HG02678 (cell line): Measurements from ENCODE around the gene APBA2.
"Not testable (repeated sequence)": the region's sequence is repeated elsewhere in the genome, so short reads cannot be mapped to it uniquely, and the experiment has no call there.

Source experiments
- ATAC-seq: cut with Tn5 transposase; IDR thresholded peaks from one replicate; pipeline ENCODE4 v1.9.1; 2021; ENCODE audit warnings: mild to moderate bottlenecking, moderate library complexity; ENCODE audit not compliant: unreplicated experiment

APBA2 gene

GRCh38 chr15:28885630-28886430 is at the start of gene APBA2:
TSS of gene APBA2 (plus strand) at chr15:28885974. CDS start at chr15:29053885, 167,911 bp downstream.
- ATAC-seq = no peak

- ATAC-seq = not testable (repeated sequence)
Measured at GRCh38 chr15:28840285-28840684, 45.5 kb upstream of the APBA2 start.

- ATAC-seq = not testable (repeated sequence)
Measured at GRCh38 chr15:28842210-28842609, 43.6 kb upstream of the APBA2 start.

GRCh38 chr15:28843520-28843919 is 42.3 kb upstream of the APBA2 start:
- ATAC-seq = not testable (repeated sequence)

GRCh38 chr15:28844147-28844546 is 41.6 kb upstream of the APBA2 start:
- not testable (repeated sequence) for ATAC-seq

GRCh38 chr15:28847247-28847646 is 38.5 kb upstream of the APBA2 start:
- peak; percentile 98 for ATAC-seq

GRCh38 chr15:28847959-28848358 is 37.8 kb upstream of the APBA2 start:
- ATAC-seq = not testable (repeated sequence)

GRCh38 chr15:28848521-28848920 is 37.3 kb upstream of the APBA2 start, which contains the start of gene GOLGA6L7:
TSS of gene GOLGA6L7 (minus strand) at chr15:28848644. CDS start at chr15:28848549, 95 bp downstream.
- not testable (repeated sequence) for ATAC-seq

- not testable (repeated sequence) for ATAC-seq
Measured at GRCh38 chr15:28849271-28849670, 36.5 kb upstream of the APBA2 start.

- not testable (repeated sequence) for ATAC-seq
Measured at GRCh38 chr15:28849766-28850165, 36.0 kb upstream of the APBA2 start.

GRCh38 chr15:28853654-28854053 is 32.1 kb upstream of the APBA2 start:
- ATAC-seq = not testable (repeated sequence)

- ATAC-seq = not testable (repeated sequence)
Measured at GRCh38 chr15:28854578-28854977, 31.2 kb upstream of the APBA2 start.

- no peak for ATAC-seq
Measured at GRCh38 chr15:28861031-28861534, 24.7 kb upstream of the APBA2 start.

- not testable (repeated sequence) for ATAC-seq
Measured at GRCh38 chr15:28861589-28862293, 24.0 kb upstream of the APBA2 start.

- no peak for ATAC-seq
Measured at GRCh38 chr15:28868744-28869345, 16.9 kb upstream of the APBA2 start.

- ATAC-seq = no peak
Measured at GRCh38 chr15:28871168-28871567, 14.6 kb upstream of the APBA2 start.

GRCh38 chr15:28873006-28873405 is 12.8 kb upstream of the APBA2 start:
- ATAC-seq = no peak

GRCh38 chr15:28873585-28874190 is 12.1 kb upstream of the APBA2 start:
- no peak for ATAC-seq

GRCh38 chr15:28875461-28876000 is 10.2 kb upstream of the APBA2 start:
- no peak for ATAC-seq

- ATAC-seq = no peak
Measured at GRCh38 chr15:28876131-28876844, 9.5 kb upstream of the APBA2 start.
